Esophagus muscularis mucosa (tissue), 3 donors: ENCODE results near the gene PZP.

ENCODE experiments used
- CTCF ChIP-seq, 3 experiments: fragments of 200-600 bp in 2 of 3; fragments of 450-650 bp in 1 of 3; sonication (generic) in 2 of 3; IDR thresholded peaks; one replicate each; pipeline ENCODE4 v1.5.1; 2017 to 2019; ENCODE audit warnings: antibody characterized with exemption in 3 of 3, mild to moderate bottlenecking in 2 of 3, moderate library complexity in 1 of 3
- POLR2A ChIP-seq: fragments of 450-650 bp; IDR thresholded peaks from one replicate; pipeline ENCODE4 v1.6.1; 2017; ENCODE audit warnings: antibody characterized with exemption, moderate library complexity, mild to moderate bottlenecking, low read depth
- POLR2AphosphoS5 ChIP-seq, 2 donors: sonication (generic); formaldehyde crosslinking; IDR thresholded peaks; one replicate each; pipeline ENCODE4 v1.6.1; 2017; ENCODE audit warnings: antibody characterized with exemption in 2 of 2

GRCh38 chr12:9143137-9143536 is 65.1 kb downstream of the PZP start:
- TF ChIP-seq CTCF (IDR thresholded peaks at IDR 0.05) (no peak), POLR2AphosphoS5 (IDR thresholded peaks at IDR 0.05) (no peak), POLR2A (no peak)
